HPDE6-E6E7 (cell line): ENCODE data around the gene ACO2.
"Not testable (repeated sequence)": the region's sequence is repeated elsewhere in the genome, so short reads cannot be mapped to it uniquely, and the experiment has no call there.

Experiments used
- DNase-seq: peaks from one replicate; pipeline ENCODE4 v3.0.0; 2011; ENCODE audit warnings: missing footprints; ENCODE audit errors: extremely low spot score

Gene ACO2

DNA sequence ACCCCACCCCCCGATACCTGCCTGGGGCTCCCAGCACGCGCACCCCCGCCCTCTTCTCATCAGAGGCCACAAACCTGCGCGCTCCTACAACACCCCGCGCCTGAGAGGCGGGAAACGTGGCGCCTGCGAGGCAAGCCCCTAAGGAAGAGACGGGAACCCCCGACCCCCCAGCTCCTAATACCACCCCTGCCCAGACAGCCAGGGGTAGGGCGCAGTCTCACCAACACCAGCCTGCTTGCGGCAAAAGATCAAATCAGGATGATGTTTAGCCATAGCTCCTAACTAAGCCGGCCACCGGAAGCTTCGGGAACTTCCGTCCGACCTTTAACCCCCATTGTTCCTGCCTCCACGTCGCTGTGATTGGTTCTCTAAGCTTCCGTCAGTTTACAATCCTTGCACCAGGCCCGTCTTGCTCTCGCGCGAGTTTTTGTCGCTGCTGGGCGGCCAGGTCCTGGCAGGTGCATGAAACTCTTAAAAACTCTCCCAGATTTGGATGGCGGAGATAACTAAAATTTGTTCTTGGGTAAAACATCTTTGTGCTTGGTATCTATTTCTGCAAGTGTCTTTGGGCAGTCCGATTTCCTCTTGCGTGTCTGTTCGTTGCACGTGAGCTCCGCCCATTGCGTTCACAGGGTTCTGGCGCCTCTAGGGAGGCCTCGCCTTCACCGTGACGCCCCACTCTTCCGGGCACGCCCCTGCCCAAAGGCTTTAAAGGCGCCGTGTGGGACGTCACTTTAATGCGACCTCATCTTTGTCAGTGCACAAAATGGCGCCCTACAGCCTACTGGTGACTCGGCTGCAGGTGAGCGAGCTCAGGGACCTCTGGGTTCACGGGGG is at the start of gene ACO2, which contains the start of gene PHF5A:
ACO2 (plus strand) TSS at position 737 of the 837 bp plus-strand sequence; CDS start at position 767, 30 bp downstream.
PHF5A (minus strand) TSS at position 312 of the 837 bp plus-strand sequence; CDS start at position 273, 39 bp downstream.
- DNase-seq = peak; percentile 95

DNA sequence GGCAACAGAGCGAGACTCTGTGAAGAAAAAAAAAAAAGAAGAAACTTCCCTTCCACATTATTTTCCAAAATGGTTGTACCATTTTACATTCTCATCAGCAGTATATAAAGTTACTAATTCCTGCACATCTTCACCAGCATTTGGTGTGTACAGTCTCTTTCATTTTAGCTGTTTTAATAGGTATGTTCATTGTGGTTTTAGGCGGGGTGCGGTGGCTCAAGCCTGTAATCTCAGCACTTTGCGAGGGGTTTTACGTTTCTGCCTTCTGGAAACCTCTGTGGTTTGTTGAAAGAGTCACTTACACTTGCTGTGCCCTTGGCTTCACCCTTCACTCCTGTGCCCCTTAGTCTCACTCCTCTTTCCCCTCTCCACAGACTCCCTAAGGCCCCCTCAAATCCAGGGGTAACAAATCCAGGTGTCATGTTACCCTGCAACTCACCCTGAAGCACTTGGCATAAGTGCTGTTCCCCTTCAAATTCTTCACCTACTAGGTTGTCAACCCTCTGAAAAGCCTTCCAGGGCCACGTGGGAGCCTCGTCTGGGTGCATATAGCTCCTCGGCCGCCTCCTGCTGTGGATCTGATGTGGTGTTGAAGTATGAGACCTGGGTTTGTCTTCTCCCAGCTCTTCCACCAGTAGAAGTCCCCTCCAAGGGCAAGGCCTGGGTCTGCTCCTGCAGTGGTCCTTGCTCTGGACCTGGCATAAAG is 43.1 kb upstream of the ACO2 start:
- no peak for DNase-seq

DNA sequence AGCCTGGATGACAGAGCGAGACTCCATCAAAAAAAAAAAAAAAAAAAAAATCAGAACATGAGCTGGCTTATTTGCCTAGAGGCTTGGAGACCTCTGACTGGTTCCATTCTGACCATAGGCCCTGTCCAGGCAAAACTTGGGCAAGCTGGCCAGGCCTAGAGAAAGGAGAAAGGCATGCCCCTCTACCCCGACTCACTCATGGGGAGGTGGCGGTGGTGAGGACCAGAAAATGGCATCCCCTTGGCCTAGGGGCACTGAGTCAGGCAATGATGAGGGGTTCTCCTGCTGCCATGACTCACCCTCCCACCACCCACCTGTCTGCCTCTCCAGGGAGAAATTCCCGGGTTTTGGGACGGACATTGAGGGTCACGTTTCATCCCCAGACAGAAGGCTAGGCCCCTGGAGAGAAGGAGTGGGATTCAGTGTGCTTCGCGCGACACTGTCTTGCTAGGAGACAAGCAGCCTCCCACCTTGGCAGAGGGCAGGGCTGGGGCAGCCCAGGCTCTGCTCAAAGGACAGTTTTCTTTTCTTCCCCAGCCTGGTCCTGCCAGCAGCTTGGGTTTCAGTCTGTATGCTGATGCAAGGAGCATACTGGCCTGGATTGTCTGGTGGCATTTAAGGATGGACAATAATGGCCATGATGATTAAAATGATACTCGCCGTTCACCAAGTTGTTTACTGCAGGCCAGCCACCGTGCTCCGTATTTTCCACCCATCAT is 39.5 kb upstream of the ACO2 start:
- no peak for DNase-seq

DNA sequence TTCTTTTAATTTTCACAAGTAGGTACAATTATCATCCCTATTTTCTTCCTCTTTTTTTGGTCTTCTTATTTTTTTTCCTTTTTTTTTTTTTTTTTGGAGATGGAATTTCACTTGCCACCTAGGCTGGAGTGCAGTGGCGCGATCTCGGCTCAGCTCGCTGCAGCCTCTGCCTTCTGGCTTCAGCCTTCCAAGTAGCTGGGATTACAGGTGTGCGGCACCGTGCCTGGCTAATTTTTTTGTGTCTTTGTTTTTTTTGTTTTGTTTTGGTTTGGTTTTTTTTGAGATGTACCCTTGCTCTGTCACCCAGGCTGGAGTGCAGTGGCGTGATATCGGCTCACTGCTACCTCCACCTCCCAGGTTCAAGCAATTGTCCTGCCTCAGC is 39.0 kb upstream of the ACO2 start:
- DNase-seq = no peak

DNA sequence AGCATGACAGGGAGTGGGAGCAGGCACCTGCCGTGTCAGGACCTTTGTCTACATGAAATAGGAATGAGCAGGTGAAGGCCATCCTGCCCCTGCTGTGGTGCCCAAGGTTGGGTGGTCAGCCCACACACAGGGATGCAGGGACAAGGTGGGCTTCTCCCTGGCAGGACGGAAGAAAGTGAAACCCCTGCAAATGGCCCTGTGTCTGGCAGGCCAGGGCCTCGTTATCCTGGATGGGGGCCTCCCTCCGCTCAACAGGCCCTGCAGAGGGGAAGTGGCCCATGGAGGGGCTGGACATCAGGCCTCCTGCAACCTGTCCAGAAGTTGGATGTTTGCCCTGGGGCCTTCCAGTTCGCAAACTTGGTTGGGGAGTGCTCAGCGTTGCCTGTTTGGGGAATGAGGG is 37.3 kb upstream of the ACO2 start:
- no peak for DNase-seq

DNA sequence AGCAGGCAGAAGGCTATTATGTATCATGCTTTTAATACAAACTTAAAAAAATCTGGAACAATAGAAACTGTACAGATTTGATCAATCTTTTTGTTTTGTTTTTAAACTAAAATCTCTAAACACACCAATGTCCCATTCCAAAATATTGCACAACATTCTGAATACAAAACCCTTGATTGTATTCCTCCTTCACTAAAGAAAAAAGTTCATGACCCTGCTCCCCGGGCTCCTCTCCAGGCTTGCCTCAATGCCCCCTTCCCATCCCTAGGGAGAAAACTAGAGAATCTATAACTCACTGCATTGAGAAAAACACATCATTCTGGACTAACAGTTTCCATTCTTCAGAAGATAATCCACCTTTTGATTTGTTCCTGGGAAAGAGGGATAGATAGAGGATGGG is 35.4 kb upstream of the ACO2 start:
- not testable (repeated sequence) for DNase-seq

DNA sequence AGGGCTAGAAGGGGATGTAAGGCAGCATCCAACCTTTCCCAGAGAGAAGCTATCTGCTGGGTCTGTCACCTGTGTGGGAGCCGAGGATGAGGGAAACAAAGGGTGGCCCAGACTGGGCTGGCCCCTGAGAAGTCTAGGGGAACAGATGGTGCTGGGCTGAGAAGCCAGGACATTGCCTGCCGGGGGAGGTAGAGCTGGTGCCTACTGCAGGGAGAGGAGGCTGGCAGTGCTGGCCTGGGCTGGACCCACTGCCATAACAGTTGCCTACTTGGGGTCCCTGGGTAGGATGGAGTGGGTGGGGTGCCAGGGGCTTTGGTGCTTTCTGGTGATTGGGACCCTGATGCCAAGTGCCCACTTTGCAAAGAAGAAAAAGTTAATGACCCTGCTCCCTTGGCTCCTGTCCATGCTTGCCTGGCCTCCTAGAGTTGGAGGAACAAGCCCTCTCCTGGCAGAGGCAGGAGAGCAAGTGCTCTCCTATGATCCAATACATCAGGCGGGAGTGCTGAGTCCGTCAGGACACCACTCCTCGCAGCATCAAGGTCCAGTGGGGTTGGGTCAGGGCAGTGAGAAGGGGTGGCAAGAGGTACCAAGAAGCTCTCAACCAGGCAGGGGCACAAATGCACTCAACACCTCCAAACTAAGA is 34.4 kb upstream of the ACO2 start:
- not testable (repeated sequence) for DNase-seq

DNA sequence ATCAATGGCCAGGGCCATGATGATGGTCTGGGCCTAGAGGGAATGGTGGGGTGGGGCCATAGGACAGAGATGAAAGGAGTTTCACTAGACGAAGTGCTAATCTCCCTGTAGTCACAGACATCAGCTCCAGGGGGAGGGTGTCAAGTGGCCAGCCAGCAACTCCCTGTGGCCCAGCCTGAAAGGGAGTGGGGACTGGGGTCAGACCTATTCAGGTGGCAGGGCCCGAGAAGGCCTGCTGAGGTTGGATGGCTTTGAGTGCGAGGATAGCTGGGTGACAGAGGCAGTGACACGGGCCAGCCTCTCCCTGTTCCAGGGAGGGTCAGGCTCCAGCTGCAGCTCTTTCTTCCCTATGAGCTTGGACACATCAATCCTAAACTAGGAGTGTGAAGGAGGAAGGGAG is 33.4 kb upstream of the ACO2 start:
- DNase-seq = no peak

DNA sequence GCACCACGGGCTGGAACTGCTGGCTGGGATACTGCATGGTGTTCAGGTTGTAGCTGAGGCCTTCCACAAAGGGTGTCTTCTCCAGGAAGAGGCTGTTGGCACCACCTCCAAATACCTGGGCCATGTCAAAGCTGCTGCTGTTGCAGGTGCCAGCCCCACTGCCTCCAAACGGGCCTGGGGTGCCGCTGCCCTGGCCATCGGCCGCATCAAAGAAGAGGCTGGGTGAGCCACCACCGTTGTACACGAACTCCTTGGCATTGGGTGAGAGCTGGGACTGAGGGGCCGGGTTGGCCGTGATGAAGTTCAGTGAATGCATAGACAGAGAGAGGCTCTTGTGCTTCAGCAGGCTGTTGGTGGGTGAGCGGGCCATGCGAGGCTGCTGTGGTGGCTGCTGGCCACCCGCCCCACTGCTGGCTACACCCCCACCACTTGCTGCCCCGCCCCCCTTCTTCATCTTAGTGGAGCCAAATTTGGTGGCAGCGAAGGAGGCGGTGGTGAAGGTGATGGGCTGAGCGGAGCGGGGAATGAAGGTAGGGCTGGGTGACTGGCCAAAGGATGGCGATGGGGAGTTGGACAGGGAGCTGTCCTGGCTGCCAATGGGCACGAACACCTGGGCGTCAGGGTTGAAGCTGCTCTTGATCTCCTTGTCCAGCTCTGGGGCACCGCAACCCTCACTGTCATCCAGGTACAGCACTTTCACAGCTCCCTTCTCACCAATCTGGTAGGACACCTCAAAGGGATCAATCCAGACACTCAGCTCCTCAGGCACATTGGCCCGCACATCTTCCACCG is 32.4 kb upstream of the ACO2 start:
- DNase-seq = no peak

DNA sequence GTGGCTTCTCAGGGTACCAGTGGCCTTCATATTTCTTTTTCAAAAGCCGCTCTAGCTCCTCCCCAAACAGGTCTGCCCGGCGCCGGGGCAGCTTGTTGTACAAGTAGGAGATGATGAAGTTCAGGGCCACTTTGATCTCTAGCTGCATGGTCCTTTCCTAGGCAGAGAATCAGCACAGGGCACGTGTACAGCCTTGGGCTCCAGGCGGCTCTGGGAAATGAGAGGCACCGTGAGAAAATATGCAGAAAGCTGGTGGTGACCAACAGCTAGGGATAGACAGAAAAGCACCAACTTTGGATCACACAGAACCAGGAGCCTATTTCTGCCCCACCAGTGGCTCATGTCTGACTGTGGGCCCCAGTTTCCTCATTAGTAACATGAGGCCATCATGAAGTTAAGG is 31.7 kb upstream of the ACO2 start:
- DNase-seq = no peak

DNA sequence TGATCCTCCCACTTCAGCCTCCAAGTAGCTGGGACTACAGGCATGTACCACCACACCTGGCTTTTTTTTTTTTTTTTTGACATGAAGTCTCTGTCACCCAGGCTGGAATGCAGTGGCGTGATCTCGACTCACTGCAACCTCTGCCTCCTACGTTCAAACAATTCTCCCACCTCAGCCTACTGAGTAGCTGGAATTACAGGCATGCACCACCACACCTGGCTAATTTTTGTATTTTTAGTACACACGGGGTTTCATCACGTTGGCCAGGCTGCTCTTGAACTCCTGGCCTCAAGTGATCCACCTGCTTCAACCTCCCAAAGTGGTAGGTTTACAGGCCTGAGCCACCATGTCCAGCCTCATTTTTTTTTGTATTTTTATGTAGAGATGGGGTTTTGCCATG is 28.4 kb upstream of the ACO2 start:
- DNase-seq = not testable (repeated sequence)

DNA sequence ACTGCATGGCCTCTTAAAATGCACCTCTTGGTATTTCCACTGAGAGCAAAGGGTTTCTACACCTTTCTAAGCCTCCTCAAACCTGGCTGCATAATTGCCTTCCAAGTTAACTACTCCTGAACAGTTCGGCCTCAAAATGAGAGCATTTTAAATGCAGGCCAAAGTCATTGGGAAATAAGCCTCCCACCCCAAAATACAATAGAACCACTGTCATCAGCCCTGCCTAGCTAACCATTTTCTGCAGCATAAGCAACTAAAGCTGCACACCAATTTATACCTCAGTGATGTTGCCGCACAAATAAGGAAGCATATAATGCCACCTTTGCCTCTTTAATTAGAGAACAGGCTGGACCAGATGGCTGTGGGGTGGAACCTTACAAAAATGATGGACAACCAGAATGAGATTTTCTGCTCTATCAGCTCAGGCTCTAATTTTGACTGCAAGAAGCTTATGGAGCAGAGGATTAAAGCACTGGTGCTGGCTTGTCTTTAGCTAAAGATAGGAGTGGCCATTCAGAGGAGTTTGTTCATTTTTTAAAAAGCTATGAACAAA is 26.6 kb upstream of the ACO2 start:
- no peak for DNase-seq

DNA sequence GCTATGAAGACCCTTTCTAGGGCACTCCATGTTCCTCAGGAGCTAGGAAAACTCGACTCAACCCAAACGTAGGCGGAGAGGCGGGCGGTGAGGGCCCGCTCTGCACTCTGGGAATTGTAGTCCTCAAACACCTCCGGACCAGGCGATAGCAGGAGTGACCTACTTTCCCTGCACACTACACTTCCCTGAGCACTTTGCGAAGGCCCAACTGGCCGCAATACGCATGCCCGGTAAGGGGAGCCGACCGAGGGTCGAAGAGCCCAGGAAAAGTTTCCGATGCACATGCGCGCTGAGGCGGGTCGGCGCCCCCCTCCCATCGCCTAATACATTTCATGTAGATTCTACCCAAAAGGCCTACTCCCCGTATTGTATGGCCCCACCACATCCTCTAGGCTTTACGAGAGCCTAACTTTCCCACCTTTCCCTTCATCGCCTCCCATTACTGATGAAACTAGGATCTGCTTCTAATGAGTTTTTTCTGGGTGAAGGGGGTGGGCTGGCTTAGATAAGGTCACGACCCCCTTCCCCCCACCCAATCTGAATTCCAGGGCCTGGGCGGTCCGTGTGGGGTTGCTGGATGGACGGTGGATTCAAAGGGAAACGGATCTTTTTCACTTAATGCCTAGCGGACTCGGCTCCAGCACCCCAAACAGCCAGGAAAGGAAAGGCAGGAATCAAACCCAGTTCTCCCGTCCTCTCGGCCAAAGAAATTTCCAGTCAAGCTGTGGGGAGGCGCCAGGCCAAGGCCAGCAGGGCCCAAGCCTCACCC is 24.4 kb upstream of the ACO2 start:
- peak; percentile 78 for DNase-seq

DNA sequence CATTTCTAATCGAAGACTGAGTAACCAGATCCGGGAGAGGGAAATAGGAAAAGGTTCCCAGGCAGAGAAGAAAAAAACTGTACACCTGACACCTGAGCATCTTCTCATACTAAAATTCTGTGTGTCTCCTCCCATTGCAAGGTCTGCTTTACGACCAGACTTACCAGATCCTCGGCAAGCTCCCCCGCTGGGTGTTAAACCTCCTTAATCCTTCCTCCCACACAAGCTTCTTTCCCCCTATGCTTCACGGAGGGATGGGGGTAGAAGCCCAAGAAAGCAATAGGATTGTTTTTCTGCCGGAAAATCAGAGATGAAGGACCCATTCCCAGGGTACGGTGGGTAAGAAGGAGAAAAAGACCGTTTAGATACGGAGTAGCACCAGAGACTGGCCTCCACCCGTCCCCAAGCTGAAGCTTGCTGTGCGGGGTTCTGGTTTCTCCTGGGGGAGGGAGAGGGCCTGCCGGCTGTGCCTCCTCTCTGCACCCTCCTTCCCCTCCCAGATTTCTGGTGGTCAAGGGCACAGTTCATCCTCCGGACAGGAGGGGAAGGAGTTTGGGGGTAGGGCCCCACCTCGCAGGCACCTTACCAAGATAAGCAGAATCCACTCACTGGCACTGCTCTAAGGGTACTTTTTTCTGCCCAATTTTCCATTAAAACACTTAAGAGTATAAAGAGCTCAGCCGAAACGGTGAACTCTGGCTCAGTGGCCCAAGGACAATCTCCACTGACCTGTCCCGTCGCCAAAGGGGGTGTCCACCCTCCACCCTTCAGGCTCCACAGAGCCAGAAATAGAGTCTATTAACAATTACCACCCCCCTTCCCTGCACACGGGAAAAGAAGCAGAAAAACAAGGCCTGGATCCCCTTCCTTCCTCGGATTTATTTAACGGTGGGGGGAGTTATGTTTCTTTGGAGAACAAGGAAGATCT is 23.5 kb upstream of the ACO2 start:
- no peak for DNase-seq

DNA sequence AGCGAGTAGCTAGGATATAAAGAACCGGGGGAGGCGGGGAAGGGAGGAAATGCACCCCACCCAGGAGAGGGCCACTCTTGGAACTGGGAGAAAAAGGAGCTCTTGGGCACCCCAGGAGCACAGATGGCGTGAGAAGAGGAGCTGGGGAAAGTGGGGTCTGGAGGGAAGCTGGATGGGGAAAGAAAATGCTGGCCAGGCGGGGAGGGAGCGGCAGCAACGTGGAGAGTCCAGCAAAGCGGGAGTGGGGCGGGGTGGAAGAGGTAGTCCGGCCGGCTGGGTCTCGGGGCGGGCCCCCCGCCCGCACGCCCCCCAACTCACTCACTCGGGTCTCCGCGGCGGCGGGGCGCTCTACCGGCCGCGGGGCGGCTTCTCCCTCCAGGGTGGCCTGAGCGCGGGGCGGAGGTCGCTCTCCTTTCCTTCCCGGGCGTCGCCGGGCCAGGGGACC is 22.8 kb upstream of the ACO2 start:
- no peak for DNase-seq

DNA sequence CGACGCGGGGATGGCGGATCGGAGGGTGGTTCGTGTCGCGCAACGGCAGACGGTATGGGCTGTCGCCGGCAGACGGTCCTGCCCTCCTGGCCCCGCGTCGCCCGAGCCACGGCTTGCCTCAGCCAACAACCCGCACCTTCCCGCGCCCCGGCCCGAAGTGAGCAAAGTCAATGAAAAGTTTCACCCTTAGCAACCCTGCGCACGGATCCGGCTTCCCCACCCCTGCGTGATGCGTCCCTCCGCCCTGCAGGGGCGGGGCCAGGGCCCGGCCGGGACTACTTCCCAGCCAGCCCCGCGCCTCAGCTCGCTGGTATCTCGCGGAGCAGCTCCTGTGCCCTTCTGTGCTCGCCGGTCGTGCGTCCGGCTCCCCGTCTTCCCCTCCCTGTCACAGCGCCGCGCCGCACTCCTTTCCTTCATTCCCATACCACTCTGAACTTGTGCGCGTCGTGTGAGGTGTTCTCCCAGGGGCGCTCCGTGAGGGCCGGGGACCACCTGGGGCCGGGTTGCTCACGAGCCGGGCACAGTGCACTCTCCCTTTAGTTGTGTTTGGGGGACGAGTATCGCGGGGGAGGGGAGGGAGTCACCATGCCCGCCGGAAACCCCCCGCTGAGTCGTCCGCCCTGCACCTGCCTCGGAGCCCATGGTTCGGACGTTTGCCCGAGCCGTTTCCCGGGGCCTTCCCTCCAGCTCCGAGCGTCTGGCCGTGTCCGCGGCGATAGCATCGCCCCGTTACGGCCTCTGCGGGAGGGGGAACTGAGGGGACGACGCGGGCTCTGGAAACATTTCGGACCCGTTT is 22.1 kb upstream of the ACO2 start, which contains the start of gene TOB2:
TOB2 (minus strand) TSS at position 163 of the 796 bp plus-strand sequence. CDS start 9,456 bp downstream, outside the sequence.
- peak; percentile 57 for DNase-seq

DNA sequence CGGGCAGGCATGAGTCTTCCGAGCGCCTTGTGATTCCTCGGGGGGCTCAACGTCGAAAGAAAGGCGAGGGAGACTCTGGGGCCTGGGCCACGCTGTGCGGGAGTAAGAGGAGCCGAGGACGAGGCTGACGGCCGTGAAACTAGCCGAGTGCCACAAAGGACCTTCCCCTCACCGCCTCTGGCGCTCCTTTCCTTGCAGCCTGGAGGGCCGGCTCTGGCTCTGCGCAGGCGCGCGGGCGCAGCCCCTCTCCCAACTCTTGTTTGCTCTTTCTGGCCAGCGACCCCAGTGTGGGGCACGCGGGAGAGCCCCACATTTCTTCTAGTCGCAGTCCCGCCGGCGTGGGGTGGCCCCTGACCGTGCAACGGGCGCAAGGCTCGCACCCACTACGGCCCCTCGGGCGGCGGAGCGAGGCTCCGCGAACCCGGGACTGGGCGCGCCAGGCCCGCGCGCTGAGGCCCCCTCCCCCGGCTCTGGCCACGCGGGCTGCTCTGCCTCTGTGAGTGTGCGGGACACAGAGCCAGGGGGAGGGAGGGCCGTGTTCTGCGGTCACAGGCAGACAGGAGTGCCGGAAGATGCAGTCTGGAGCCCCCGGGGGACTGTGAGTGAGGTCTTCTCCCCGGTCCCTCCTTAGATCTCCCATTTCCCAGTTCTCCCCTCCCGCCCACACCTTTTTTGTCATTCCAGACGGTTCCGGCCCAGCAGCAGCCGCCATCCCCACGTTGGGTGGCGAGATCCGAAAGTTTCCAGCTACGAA is 21.3 kb upstream of the ACO2 start:
- DNase-seq = no peak
